GM21619 (cell line): ENCODE measurements around the gene CLRN2.

Experiments used
- ATAC-seq: cut with Tn5 transposase; IDR thresholded peaks from one replicate; pipeline ENCODE4 v1.9.1; 2021; ENCODE audit not compliant: unreplicated experiment

Gene CLRN2

DNA sequence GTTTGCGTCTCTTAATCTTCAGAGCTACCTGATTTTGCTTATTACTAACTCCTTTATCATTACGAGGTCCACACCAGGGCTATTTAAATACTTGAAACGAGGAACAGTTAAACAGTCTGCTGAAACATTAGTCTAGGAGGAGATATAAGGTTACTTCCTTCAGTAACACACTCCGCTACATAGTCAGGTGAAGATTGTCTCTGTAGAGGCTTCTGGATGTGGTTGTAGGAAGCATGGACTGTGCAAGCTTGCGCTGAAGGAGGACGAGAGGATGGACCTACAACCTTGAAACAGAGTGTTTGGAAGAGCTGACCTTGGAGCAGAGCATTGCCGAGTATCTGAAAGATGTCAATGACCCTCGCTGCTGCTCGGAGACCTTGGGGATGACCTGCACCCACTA lies at the start of gene CLRN2:
TSS of gene CLRN2 (plus strand) at position 301 of the 400 bp plus-strand sequence. CDS start 102 bp downstream, outside the sequence.
- ATAC-seq: no peak

DNA sequence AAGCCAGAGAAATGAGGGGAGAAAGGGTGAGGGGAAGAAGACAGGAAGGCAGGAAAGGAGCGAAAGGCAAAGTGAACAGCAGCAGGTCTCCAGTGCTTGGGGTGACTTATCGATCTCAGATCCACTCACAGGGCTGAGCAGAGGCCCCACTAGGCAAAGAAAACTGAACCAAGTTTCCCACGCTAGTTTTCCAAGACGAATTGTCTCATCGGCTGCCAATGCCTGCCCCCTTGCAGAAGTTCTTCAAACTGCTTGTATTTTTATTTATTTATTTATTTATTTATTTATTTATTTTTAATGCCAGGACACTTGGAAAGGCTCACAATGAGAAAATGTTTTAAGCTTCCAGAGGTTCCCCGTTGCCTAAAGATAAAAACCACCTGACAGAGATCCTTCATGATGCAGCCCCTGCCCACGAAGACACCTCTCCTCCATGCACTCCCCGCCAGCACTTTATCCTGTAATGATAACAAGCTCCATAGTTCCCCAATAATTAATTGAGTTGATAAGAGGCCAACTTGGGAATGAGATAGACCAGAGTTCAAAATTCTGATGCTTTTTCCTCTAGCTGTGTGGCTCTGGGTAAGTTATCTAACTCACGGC lies 46.2 kb upstream of the CLRN2 start:
- no peak for ATAC-seq

DNA sequence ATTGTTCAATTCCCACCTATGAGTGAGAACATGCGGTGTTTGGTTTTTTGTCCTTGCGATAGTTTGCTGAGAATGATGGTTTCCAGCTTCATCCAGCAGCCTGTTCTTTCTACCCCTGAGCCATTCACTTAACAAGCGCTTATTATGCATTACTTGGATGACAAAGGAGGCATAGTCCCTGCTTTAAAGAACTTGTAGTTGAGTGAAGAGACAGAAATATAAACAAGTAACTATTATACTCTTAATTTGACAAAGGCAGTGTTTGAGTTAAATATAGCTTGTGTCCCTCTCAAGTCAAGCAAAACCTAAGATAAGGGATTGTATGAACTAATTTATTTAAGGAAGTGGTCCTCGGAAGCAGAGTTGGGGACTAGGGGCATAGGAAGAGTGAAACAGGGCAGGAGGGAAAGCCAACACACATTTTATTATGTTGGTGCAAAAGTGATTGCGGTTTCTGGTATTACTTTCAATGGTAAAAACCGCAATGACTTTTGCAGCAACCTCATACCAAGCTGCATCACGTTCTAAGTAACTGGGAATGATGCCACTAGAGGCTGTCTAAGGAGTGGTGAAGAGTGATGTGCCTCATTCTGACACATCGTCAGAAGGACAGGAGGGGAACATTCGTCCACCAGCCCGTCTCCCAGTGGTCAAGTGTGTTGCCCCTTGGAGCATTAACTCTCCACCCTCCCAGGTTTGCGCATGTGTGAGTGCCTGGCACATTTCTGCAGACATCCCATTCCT lies 44.9 kb upstream of the CLRN2 start:
- no peak for ATAC-seq

GRCh38 chr4:17475481-17475880 lies 39.5 kb upstream of the CLRN2 start:
- no peak for ATAC-seq

DNA sequence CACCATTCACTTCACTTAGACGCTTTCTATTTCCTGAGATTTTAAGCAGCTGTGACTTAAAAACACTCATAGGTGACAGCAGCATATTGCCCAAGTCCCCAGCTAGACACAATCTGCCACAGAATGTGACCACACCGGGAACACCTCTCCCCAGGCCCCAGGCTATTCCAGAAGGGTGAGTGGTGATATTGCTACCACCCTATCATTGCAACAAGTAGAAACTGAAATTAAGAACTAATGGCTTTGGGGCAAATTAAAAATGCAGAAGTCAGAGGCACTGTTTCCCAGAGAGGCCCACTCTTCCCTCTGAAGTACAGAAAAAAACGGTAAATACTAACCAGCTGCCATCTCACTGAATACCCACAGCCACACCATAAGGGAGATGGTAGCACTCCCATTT lies 38.1 kb upstream of the CLRN2 start:
- no peak for ATAC-seq

DNA sequence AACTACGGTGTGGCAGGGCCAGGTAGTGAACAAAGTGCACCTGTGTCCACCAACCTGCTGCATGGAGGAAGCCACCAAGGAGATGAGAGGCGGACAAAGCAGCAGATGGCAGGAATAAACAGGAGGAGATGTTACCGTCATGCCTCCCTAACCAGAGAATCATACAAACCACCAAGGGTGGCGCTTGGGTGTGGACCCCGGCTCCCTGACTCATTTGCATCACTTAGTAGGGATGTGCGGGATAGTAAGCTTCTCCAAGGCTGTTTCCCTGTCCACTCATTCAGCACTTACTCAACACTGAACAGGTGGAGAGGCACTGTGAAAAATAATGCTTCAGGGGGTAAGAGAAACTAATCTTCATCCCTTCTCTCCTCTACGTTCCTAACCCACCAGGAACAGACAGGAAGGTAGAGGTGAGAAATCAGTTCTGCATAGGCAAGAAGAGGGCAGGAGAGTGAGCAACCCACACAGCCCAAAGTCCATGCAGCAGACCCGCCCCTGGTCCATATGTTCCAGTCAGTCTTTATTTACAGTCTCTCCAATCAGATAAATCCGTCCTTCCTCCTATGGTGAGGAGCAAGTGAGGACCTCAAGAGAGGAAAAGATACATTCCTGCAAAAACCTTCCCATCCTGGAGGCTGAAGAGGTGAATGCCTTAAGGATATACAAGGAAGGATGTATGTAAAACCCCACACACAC lies 37.0 kb upstream of the CLRN2 start:
- no peak for ATAC-seq

GRCh38 chr4:17480210-17480927 lies 34.6 kb upstream of the CLRN2 start:
- no peak for ATAC-seq

DNA sequence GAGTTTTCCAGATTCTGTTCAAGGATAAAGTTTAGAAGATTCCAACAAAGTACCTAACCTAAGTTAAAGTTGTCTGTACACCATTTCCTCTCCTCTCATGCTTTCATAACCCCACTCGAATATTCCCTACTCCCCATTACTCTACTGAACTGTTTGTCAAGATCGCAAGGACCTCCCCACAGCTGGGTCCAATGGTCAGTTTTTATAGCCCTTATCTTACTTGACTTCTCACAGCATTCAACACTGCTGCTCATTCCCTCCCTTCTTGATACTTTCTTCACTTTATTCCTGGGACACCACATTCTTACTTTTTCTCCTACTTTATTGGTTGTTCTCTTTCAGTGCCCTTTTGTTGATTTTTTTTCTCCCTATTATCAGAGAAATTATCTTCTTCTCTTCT lies 34.0 kb upstream of the CLRN2 start:
- ATAC-seq: no peak

DNA sequence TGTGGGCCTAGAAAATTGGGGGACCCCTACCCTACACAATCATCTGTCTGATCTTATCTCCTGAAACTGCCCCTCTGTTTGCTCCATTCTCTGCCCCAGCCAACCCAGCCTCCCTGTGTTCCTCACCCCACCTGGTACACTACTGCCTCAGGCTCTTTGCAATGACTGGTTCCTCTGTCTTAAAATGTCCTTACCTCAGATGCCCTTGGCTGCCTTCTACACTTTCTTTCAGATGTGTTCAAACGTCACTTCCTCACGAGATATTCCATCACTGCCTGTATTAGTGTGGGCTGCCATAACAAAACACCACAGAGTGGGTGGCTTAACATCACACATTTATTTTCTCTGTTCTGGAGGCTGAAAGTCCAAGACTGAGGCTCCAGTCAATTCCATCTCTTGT lies 32.2 kb upstream of the CLRN2 start:
- ATAC-seq: no peak

DNA sequence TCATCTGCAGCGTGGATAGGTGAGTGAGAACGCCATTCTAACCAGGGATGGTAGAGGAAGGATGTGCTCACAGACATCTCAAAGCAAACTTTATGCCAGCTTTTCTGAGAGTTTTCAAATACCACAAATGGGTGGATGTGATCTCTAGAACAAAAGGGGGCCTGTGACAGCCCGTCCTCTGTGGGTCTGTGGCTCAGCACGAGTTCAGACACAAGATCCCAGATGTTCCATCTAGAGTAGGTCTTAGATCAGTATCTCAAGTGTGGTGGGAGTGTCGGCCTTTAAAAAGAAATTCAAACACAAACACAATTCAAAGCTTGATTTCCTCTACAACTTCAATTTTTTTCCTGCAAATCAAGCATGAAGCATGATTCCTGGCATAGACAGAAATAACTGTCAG lies 25.8 kb upstream of the CLRN2 start:
- no peak for ATAC-seq

DNA sequence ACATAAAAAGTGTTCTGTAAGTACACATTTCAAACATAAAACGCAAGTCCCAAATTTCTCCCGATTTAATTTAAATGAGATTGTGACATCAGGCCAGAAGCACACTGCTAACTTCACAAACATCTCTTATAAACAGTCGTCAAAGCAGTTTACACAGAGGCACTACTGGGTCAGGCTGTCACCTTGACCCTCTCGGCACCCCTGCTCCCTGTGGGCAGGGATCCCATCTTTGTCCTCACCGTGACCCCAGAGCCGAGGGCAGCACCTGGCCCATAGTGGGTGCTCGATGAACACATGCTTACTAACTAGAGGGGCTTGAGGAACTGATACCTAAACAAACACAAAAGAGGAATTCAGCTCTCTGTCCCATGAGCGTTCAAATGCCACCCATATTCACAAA lies 25.2 kb upstream of the CLRN2 start:
- no peak for ATAC-seq

GRCh38 chr4:17490575-17491059 lies 24.3 kb upstream of the CLRN2 start:
- ATAC-seq: no peak

GRCh38 chr4:17491196-17491595 lies 23.8 kb upstream of the CLRN2 start:
- no peak for ATAC-seq

DNA sequence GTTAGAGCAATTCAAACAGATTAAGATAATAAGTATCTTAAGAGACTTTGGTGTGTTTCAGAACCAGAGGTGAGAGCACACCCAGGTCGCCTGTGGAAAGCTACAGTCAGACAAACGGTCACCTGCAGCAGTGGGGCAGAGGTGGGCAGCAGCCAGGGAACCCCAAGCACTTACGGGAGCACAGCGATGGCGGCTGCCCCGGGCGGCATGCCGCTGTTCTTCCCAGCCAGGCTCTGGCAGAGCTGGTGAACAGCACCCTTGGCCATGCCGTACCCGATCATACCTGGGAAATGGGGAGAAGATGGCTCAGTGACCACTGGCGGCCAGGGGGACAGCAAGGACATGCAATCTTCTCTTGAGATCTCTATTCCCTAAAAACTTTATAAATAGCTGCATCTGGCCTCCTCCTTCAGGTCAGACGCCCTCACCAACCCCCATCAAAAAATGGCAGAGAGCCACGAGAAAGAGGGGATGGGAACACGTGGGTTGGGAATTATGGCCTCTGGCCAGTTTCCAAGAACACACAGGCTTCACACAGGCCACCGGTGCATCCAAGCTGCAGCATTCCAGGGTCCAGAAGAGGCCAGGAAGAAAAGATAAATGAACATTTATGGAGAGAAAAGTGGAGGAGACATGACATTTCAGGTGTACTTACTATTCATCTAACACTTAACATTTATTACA lies 22.8 kb upstream of the CLRN2 start:
- no peak for ATAC-seq

DNA sequence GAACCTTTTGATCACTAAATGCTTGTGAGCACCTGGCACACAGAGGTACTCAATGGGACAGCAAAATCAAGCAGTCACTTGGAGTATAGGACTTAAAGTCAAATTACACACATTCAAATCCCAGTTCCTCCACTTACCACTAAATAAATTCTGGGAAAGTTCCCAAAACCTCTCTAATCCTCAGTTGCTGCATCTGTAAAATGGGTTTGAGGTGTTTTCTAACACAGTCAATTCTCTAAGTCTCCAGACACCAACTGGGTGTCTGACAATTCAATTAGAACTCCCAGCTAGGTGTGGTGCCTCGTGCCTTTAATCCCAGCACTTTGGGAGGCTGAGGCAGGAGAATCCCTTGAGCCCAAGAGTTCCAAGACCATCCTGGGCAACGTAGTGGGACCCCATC lies 22.1 kb upstream of the CLRN2 start:
- no peak for ATAC-seq

DNA sequence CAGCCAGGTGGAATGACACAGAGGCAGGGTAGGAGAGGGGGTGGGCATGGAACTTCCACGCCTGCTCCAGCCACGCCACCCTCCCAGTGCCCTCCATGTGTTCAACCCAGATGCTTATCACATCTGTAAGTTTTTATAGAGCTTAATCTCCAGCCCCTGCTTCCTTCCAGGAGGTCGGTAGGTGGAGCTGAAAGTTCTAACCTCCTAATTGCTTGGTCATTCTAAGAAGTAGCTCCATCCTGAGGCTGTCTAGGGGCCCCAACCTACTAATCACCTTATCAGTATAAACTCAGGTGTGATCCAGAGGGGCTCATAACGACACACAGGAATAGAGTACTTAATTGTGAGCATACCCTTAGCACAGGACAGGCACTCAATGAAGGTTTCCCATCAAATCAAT lies 21.3 kb upstream of the CLRN2 start:
- no peak for ATAC-seq

DNA sequence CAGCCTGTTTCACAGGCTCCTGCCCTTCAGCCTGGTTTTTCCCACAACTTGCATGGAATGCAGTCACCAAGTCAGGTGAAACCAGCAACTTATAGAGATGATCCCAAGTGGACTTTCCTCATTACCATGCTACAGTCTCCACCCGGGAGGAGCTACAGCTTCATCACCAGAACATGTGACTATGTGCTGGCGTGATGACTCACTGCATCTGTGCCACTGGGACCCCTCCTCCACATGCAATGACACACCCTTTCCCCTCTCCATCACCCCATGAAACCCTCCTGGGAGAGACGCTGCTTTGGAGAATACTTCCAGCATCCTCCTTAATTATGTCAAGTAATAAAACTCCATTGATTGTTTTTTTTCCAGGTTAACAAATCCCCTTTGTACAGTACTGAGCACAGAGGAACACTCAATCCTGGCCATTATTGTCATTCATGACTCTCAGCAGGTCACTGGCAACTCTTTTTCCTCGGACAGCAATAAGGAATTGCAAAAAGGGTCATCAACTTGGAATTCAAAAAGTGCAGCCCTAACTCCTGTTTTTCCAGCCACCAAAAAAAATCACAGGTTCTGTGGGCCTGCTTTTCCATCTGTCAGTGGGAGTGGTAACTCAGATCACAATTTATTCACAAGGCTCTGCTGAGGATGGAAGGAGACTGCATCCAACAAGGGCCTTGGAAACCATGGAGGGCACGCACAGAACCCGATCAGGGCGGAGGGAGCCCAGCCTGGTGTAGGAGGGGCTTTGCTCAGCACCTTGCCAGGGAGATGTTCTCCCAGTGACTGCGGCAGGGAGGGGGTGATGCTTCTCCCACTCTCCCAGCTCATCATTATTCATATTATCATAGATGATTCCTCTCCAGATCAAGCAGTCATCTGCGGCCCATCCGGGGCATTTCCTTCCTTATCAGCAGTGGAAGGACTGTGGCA lies 20.4 kb upstream of the CLRN2 start:
- no peak for ATAC-seq

DNA sequence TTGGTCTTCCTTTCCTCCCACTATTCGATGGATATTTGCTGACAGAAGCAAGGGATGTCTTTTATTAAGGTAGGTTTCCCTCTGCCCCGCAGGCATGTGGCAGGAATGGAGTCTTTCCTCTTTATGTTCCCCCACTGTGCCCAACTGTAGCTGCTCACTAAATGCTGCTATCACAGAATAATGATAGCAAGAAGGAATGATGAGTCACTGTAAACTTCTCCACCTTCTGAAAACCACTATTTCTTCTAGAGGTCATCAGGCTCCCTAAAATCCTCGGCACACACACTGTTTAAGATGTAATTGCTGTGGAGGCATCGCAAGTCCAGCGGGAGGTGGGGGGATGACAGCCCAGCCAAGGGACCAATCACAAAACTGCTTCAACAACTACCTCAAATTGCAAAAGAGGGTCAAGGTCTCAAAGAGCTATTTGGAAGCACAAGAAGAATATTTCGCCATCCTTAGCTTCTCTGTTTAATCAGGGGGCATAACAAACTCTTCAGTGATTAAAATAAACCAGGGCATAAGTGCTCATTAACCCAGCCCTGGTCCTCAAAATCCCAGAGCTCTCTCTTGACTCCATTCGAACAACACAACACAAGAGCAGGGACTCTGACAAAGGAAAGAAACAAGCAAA lies 17.0 kb upstream of the CLRN2 start:
- ATAC-seq: no peak

DNA sequence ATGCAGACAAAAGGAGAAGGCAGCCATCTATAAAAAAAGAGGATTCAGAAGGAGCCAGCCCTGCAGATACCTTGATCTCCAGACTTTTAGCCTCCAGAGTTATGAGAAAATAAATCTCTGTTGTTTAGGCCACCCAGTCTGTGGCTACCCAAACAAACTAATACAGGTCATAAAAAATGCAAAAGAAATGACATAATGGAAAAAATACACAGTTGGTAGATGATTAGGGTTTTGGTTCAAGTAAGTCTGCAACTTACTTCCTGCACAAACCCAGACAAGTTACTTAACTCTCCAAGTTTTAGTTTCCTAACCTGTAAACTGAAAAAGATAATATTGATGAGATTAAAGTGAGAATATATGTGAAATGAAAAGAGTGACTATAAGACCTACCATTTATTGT lies 14.4 kb upstream of the CLRN2 start:
- no peak for ATAC-seq
